GM06990 (cell line): Measurements from ENCODE around the gene CCDC137.
A peak's percentile ranks its signal among the peaks of the same experiment; 100 is the strongest.

Experiments
- DNase-seq: peaks from one replicate; pipeline ENCODE4 v3.0.0-alpha.2; 2011; ENCODE audit not compliant: insufficient read length; ENCODE audit errors: extremely low read depth
- H3K27me3 ChIP-seq: replicated peaks from 2 replicates; pipeline ENCODE4 v1.6.0; 2011; ENCODE audit warnings: low read length; ENCODE audit not compliant: control insufficient read depth, insufficient read depth
- H3K36me3 ChIP-seq: 2 replicates; pipeline ENCODE4 v1.5.1; 2011; ENCODE audit warnings: low read length; ENCODE audit not compliant: control insufficient read depth, insufficient read depth
- H3K4me3 ChIP-seq: replicated peaks from 2 replicates; pipeline ENCODE4 v1.5.1; 2011; ENCODE audit warnings: low read depth, mild to moderate bottlenecking, control low read depth, low read length
- TF ChIP-seq, protein P1 (sequence below): IDR thresholded peaks from 2 replicates; pipeline ENCODE4 v1.5.1; 2011; ENCODE audit warnings: low read length, control low read depth, mild to moderate bottlenecking, inconsistent platforms; ENCODE audit not compliant: insufficient read depth, poor library complexity, severe bottlenecking

Gene CCDC137

DNA sequence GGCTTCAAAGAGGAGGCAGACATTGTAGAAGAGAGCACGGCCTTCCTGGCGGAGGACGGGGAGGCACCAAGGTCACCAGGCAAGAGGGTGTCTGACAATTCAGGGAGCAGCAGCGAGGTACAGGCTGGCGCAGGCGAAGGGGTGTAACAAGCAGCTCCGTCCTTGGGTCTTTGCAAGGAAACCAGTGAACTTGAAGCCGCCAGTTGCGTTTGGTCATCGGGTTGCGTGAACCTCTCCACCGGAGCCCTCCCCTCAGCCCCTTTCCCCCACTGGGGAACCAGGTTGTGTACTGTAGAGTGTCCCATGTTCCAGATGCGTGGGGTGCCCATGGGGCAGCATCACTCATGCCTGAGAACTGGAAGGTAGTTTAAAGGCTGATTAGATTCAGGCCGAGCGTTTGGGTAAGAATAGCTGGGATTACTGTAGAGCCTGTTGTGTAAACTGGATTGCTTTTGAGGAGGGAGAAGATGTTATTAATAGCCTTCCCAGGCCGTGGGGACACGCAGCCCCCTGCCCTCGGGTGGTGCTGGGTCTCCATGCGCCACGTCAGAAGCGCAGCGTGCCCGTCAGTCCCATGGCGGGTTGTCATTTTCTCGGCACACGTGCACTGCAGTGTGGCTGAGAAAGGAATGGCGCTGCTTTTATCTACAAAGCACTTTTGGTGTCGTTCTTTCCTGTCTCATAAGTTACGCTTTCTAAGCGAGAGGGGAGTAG, 39.1 kb downstream of the CCDC137 start:
- H3K36me3 ChIP-seq, result peaks cover 39% of the 10 kb centered on the region
- H3K27me3 ChIP-seq, result no peaks in the 10 kb centered on the region
- no peak overlapping the region for H3K4me3 ChIP-seq
- TF ChIP-seq, protein P1, sequence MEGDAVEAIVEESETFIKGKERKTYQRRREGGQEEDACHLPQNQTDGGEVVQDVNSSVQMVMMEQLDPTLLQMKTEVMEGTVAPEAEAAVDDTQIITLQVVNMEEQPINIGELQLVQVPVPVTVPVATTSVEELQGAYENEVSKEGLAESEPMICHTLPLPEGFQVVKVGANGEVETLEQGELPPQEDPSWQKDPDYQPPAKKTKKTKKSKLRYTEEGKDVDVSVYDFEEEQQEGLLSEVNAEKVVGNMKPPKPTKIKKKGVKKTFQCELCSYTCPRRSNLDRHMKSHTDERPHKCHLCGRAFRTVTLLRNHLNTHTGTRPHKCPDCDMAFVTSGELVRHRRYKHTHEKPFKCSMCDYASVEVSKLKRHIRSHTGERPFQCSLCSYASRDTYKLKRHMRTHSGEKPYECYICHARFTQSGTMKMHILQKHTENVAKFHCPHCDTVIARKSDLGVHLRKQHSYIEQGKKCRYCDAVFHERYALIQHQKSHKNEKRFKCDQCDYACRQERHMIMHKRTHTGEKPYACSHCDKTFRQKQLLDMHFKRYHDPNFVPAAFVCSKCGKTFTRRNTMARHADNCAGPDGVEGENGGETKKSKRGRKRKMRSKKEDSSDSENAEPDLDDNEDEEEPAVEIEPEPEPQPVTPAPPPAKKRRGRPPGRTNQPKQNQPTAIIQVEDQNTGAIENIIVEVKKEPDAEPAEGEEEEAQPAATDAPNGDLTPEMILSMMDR, result no peak
- no peak for DNase-seq

DNA sequence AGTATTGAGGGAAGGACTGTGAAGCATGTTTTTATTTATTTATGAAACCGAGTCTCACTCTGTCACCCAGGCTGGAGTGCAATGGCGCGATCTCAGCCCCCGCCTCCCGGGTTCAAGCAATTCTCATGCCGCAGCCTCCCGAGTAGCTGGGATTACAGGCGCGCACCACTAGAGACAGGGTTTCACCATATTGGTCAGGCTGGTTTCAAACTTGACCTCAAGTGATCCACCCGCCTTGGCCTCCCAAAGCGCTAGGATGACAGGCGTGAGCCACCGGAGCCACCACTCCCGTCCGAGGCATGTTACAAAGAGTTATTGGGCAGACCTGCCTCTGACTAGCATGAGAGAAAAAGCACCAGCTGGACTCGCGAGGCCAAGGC, 39.7 kb downstream of the CCDC137 start:
- no peaks in the 10 kb centered on the region for H3K27me3 ChIP-seq
- peaks cover 34% of the 10 kb centered on the region for H3K36me3 ChIP-seq
- H3K4me3 ChIP-seq, result no peak overlapping the region
- DNase-seq, result no peak
- TF ChIP-seq, protein P1, result no peak

DNA sequence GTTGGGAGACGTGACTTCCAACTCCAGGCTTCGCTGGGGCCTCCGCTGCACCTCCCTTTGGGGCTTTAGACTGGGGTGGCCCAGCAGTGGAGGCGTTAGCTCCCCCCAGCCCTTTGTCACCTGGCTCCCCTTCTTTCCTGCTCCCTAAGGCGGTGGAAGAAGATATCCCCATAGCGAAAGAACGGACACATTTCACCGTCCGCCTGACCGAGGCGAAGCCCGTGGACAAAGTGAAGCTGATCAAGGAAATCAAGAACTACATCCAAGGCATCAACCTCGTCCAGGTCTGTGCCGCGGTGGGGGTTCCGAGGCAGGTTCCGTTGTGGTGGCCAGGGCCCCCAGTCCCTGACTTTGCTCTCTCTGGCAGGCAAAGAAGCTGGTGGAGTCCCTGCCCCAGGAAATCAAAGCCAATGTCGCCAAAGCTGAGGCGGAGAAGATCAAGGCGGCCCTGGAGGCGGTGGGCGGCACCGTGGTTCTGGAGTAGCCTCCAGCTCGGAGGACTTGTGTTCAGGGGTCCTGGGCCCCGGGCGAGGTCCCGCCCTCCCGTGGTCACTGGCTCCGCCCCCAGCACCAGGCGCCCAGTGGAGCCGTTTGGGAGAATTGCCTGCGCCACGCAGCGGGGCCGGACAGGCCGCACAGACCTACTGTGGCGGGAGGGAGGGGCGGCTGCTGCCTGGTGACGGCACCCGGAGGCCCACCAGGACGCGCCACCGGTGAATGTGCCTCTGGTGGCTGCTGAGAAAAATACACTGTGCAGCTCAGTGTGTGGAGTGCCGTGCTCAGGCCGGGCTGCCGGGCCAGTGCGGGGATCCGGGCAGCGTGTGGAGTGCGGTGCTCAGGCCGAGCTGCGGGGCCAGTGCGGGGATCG, 40.5 kb downstream of the CCDC137 start:
- H3K4me3 ChIP-seq, result no peak overlapping the region
- DNase-seq, result peak; percentile 24
- H3K36me3 ChIP-seq, result peaks cover 29% of the 10 kb centered on the region
- TF ChIP-seq, protein P1, result no peak
- H3K27me3 ChIP-seq, result no peaks in the 10 kb centered on the region

DNA sequence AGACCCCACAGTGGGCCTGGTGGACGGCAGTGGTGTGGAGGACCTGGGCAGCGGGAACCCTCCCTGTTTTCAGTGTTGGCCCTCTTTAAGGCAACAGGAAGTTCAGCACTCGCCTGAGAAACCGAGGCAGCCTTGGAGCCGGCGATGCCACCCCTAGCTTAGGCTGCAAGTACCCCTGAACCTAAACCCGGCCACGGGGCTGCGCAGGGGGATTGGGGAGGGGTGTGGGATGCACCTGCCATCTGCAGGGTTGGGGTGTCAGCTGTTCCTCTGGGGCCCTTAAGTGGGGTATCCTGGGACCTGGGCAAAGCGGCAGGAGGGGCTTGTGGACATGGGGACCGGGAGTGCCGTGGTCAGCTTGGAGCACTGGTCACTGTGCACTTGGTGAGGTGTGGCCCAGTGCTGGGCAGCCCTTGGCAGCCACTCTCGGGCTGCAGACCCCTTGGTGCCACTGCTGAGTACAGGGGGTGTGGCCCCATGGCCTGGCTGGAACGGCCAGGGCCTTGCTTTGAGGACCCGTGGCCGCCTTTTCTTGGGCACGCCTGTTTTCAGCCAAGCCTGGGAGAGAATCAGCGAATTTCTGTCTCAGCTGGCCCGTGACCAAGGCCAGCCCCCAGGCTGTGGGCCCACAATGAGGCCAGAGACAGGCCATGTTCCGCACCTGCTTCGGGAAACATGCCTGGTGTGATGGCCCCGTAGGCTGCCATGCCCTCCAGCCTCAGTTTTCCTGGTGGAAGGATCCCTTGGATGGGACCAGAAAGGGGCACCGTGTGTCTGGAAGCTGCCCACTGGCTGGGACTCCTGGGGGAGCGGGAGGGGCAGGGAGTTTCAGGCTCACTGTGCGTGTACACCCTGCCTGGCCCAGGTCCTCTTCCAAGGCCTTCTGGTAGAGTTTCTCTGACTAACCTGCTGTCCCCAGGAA, 41.4 kb downstream of the CCDC137 start:
- peaks cover 29% of the 10 kb centered on the region for H3K36me3 ChIP-seq
- peak; percentile 15 for DNase-seq
- H3K27me3 ChIP-seq, result no peaks in the 10 kb centered on the region
- TF ChIP-seq, protein P1, result no peak
- no peak overlapping the region for H3K4me3 ChIP-seq

GRCh38 chr17:81708739-81709185, 42.2 kb downstream of the CCDC137 start:
- Histone ChIP-seq H3K4me3 (no peak overlapping the region), H3K36me3 (peaks cover 29% of the 10 kb centered on the region), H3K27me3 (no peaks in the 10 kb centered on the region)
- DNase-seq, result peak; percentile 26
- TF ChIP-seq, protein P1, result no peak
